A673 (cell line): ENCODE data around the gene LIMCH1. TPM values are rescaled to one million over a fixed set of nuclear protein-coding genes. Genes with fewer than 3 reads are reported as not detected.

Experiments used
- BruUV-seq: library from RNA; stranded (reverse); fragments of 400-500 nt; replicated peaks from 2 replicates; lab custom pipeline; 2021; lab: Mats Ljungman, UMichigan
- CTCF ChIA-PET: fragments of 300-600 bp; sonication (Branson Sonifier 250); formaldehyde crosslinking; loops from one replicate; lab custom pipeline; 2022; ENCODE audit warnings: antibody characterized with exemption; lab: Charles Lee
- POLR2A ChIA-PET: fragments of 300-600 bp; sonication (Branson Sonifier 250); formaldehyde crosslinking; loops from one replicate; lab custom pipeline; 2022; ENCODE audit warnings: antibody characterized with exemption; ENCODE audit not compliant: low non-redundant PET; lab: Charles Lee
- DNase-seq: peaks from one replicate; pipeline ENCODE4 v3.0.0-alpha.2; 2015; ENCODE audit warnings: low spot score
- H3K27ac ChIP-seq: fragments of 200-600 bp; sonication (generic); 2 replicates; pipeline ENCODE4 v1.5.1; 2016; ENCODE audit warnings: mixed run types, low read depth, mild to moderate bottlenecking, mixed read lengths, antibody characterized with exemption, low read length; ENCODE audit not compliant: poor library complexity, severe bottlenecking
- H3K27me3 ChIP-seq: fragments of 200-600 bp; sonication (generic); replicated peaks from 2 replicates; pipeline ENCODE4 v1.6.1; 2017; ENCODE audit warnings: mixed run types, low read depth, mild to moderate bottlenecking, mixed read lengths, antibody characterized with exemption, low read length; ENCODE audit not compliant: insufficient read depth, poor library complexity
- H3K36me3 ChIP-seq: fragments of 200-600 bp; sonication (generic); 2 replicates; pipeline ENCODE4 v1.6.1; 2016; ENCODE audit warnings: mixed run types, mild to moderate bottlenecking, mixed read lengths, antibody characterized with exemption, low read length; ENCODE audit not compliant: insufficient read depth, poor library complexity, severe bottlenecking
- H3K4me1 ChIP-seq: fragments of 200-600 bp; sonication (generic); 2 replicates; pipeline ENCODE4 v1.6.1; 2017; ENCODE audit warnings: mixed run types, mild to moderate bottlenecking, mixed read lengths, antibody characterized with exemption, low read length; ENCODE audit not compliant: insufficient read depth, poor library complexity, severe bottlenecking
- H3K4me3 ChIP-seq: fragments of 200-600 bp; sonication (generic); 2 replicates; pipeline ENCODE4 v1.5.1; 2016; ENCODE audit warnings: low read depth, mixed run types, mild to moderate bottlenecking, mixed read lengths, low read length; ENCODE audit not compliant: poor library complexity, severe bottlenecking
- H3K9me3 ChIP-seq: fragments of 200-600 bp; sonication (generic); 2 replicates; pipeline ENCODE4 v1.6.1; 2016; ENCODE audit warnings: mixed run types, low read depth, mild to moderate bottlenecking, mixed read lengths, antibody characterized with exemption, low read length; ENCODE audit not compliant: poor library complexity, severe bottlenecking
- EZH2 ChIP-seq: fragments of 200-600 bp; sonication (generic); IDR thresholded peaks from 2 replicates; pipeline ENCODE4 v1.6.1; 2017; ENCODE audit warnings: borderline replicate concordance, low read depth, mild to moderate bottlenecking, mixed read lengths, antibody characterized with exemption, low read length; ENCODE audit not compliant: poor library complexity, severe bottlenecking
- intact Hi-C: fragments of 100-400 bp; cut with micrococcal nuclease; formaldehyde crosslinking; loops from one replicate; pipeline ENCODE4 v1.10.0; 2022; ENCODE audit not compliant: unreplicated experiment
- total RNA-seq: library from RNA; stranded (reverse); gene quantifications from 2 replicates; pipeline ENCODE4 v1.2.3, GENCODE V29; 2021
- TF ChIP-seq, protein P1 (sequence below): fragments of 300-800, 200-600 bp; sonication (generic); conservative IDR thresholded peaks from 2 replicates; pipeline ENCODE4 v1.5.1; 2017; ENCODE audit warnings: low read depth, mild to moderate bottlenecking, antibody characterized with exemption, low read length, moderate library complexity, mixed read lengths

LIMCH1 gene
- total RNA-seq, 1 experiment from 2014 or later: 4.0 TPM

- TF ChIP-seq, protein P1, sequence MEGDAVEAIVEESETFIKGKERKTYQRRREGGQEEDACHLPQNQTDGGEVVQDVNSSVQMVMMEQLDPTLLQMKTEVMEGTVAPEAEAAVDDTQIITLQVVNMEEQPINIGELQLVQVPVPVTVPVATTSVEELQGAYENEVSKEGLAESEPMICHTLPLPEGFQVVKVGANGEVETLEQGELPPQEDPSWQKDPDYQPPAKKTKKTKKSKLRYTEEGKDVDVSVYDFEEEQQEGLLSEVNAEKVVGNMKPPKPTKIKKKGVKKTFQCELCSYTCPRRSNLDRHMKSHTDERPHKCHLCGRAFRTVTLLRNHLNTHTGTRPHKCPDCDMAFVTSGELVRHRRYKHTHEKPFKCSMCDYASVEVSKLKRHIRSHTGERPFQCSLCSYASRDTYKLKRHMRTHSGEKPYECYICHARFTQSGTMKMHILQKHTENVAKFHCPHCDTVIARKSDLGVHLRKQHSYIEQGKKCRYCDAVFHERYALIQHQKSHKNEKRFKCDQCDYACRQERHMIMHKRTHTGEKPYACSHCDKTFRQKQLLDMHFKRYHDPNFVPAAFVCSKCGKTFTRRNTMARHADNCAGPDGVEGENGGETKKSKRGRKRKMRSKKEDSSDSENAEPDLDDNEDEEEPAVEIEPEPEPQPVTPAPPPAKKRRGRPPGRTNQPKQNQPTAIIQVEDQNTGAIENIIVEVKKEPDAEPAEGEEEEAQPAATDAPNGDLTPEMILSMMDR: no peak
- TF ChIP-seq EZH2: no peak
- intact Hi-C loops: no loop called here
- CTCF ChIA-PET: no interaction called here
- BruUV-seq: no TSS peak
- Histone ChIP-seq H3K27me3 (peaks cover 57% of the 10 kb centered on the region), H3K4me3 (no peak overlapping the region), H3K36me3 (no peaks in the 10 kb centered on the region), H3K9me3 (peaks cover 6% of the 10 kb centered on the region), H3K4me1 (no peaks in the 10 kb centered on the region), H3K27ac (no peak overlapping the region)
- POLR2A ChIA-PET: no interaction called here
- DNase-seq: no peak
Observed at GRCh38 chr4:41722181-41722580, 184.2 kb downstream of the LIMCH1 start.

DNA sequence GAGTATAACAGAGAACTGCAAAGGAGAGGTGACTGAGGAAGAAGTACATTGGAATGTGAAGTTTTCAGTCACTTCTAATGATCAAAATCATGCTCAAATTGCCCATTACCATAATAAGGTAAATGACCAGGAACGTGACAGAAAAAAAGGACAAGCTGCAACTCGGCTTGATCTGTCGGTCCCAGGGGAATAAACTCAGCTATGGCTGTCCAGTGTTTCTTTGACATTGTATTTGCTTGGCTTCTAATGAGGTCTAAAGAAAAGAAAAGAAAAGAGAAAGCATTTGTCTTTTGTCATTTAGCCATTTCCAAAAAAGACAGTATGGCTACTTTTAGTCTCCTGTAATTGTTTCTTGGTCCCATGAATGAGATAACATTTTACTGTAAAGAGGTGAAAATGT, 185.3 kb downstream of the LIMCH1 start:
- CTCF ChIA-PET: no interaction called here
- intact Hi-C loops: no loop called here
- peaks cover 52% of the 10 kb centered on the region for H3K27me3 ChIP-seq

DNA sequence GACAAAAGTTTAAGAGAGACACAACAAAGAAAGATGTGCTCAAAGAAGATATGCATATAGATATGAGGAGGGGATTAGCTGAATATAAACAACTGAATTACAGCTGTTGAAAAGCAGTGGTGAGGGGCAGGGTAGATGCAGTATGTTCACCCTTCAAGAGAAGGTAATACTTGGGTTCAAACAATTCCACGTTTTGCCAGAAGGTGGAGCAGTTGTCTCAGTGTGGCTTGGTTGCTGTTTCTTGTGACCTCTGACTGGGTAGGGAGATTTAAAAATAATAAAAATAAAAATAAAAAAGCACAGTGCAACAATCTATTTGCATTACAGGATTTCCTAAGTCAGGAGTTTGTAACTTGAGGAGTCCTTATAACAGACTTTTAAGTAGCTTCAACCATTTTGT, 187.3 kb downstream of the LIMCH1 start:
- no peak overlapping the region for H3K4me3 ChIP-seq
- ChIA-PET POLR2A (no interaction called here), CTCF (no interaction called here)
- intact Hi-C loops: no loop called here
- H3K27me3 ChIP-seq: peaks cover 47% of the 10 kb centered on the region
- no peaks in the 10 kb centered on the region for H3K36me3 ChIP-seq
- no TSS peak for BruUV-seq
- no peak for DNase-seq
- H3K27ac ChIP-seq: no peak overlapping the region
- peaks cover 6% of the 10 kb centered on the region for H3K9me3 ChIP-seq
- no peak for TF ChIP-seq EZH2
- TF ChIP-seq, protein P1: peak; percentile 45; the same call in 1 of the 2 replicates
- no peaks in the 10 kb centered on the region for H3K4me1 ChIP-seq

More for the DNA sequence above, 185.3 kb downstream of the LIMCH1 start:
- POLR2A ChIA-PET: no interaction called here
- Histone ChIP-seq H3K4me3 (no peak overlapping the region), H3K27ac (no peak overlapping the region), H3K36me3 (no peaks in the 10 kb centered on the region), H3K4me1 (no peaks in the 10 kb centered on the region), H3K9me3 (peaks cover 6% of the 10 kb centered on the region)
- no TSS peak for BruUV-seq
- no peak for TF ChIP-seq EZH2
- TF ChIP-seq, protein P1: no peak
- no peak for DNase-seq
